Type B pancreatic cell (in vitro differentiated cells): ENCODE data around the gene BECN2. TPM values are rescaled to one million over a fixed set of nuclear protein-coding genes. Genes with fewer than 3 reads are reported as not detected.
A peak's percentile ranks its signal among the peaks of the same experiment; 100 is the strongest.
"Not testable (repeated sequence)": the region's sequence is repeated elsewhere in the genome, so short reads cannot be mapped to it uniquely, and the experiment has no call there.

Source experiments
- DNase-seq: peaks from one replicate; pipeline ENCODE4 v3.0.0; 2021; ENCODE audit warnings: mixed read lengths; ENCODE audit not compliant: unreplicated experiment; ENCODE audit errors: extremely low spot score
- H3K27ac Mint-ChIP-seq: 2 replicates; pipeline ENCODE4 v1.8.0; 2021; ENCODE audit warnings: mild to moderate bottlenecking, mixed read lengths
- H3K27me3 Mint-ChIP-seq: 2 replicates; pipeline ENCODE4 v1.8.0; 2021; ENCODE audit warnings: mixed read lengths
- H3K36me3 Mint-ChIP-seq: 2 replicates; pipeline ENCODE4 v1.8.0; 2021; ENCODE audit warnings: mixed read lengths
- H3K4me1 Mint-ChIP-seq: one replicate; pipeline ENCODE4 v1.8.0; 2021; ENCODE audit warnings: mixed read lengths; ENCODE audit not compliant: unreplicated experiment
- H3K4me3 Mint-ChIP-seq: 2 replicates; pipeline ENCODE4 v1.8.0; 2021; ENCODE audit warnings: mild to moderate bottlenecking, mixed read lengths
- H3K9me3 Mint-ChIP-seq: 2 replicates; pipeline ENCODE4 v1.8.0; 2021; ENCODE audit warnings: mixed read lengths
- total RNA-seq: library from RNA; stranded (reverse); gene quantifications from 2 replicates; pipeline ENCODE4 v1.2.1, GENCODE V29; 2021; ENCODE audit warnings: low replicate concordance
- TF ChIP-seq, protein P1 (sequence below): fragments of 200-600 bp; sonication (generic); conservative IDR thresholded peaks from 2 replicates; pipeline ENCODE4 v1.5.0; 2021; ENCODE audit warnings: antibody characterized with exemption, mild to moderate bottlenecking

The BECN2 gene
- total RNA-seq, 1 donor from 2014 or later: not detected

DNA sequence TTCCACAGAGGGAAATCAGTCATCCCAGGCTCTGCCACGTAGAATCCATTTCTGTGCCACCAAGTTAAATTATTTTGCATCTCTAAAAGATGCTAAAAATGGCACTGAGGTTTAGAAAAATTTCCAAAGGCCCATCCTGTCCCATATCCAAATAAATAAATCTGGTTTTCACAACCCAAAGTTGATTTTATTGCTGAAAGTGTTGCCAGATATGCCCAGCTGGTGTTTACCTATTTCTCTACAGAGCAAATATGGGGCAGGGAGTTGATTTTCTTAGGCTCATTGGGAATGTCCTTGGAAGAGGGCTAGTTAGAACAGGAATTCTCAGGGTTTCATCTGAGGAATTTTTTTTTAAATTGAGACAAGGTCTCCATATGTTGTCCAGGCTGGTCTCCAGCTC is 22.4 kb downstream of the BECN2 start:
- H3K36me3 Mint-ChIP-seq: no peaks in the 10 kb centered on the region
- no peaks in the 10 kb centered on the region for H3K9me3 Mint-ChIP-seq
- no peak overlapping the region for H3K4me3 Mint-ChIP-seq
- TF ChIP-seq, protein P1, sequence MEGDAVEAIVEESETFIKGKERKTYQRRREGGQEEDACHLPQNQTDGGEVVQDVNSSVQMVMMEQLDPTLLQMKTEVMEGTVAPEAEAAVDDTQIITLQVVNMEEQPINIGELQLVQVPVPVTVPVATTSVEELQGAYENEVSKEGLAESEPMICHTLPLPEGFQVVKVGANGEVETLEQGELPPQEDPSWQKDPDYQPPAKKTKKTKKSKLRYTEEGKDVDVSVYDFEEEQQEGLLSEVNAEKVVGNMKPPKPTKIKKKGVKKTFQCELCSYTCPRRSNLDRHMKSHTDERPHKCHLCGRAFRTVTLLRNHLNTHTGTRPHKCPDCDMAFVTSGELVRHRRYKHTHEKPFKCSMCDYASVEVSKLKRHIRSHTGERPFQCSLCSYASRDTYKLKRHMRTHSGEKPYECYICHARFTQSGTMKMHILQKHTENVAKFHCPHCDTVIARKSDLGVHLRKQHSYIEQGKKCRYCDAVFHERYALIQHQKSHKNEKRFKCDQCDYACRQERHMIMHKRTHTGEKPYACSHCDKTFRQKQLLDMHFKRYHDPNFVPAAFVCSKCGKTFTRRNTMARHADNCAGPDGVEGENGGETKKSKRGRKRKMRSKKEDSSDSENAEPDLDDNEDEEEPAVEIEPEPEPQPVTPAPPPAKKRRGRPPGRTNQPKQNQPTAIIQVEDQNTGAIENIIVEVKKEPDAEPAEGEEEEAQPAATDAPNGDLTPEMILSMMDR: no peak
- no peaks in the 10 kb centered on the region for H3K27me3 Mint-ChIP-seq
- no peak overlapping the region for H3K27ac Mint-ChIP-seq
- DNase-seq: no peak
- no peaks in the 10 kb centered on the region for H3K4me1 Mint-ChIP-seq

DNA sequence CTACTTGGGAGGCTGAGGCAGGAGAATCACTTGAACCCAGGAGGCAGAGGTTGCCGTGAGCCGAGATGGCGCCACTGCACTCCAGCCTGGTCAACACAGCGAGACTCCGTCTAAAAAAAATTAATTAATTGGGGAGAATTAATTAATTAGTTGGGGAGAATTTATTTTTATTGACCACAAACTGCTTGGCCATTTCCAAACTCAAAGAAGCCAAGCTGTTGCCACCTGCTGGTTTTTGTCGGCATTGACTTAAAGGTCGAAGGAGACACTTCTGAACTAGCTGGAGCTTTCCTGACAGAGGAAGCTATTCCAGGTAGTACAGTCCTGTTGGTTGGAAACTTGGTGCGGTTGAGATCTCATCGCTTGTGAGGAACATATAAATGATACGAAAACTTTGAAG is 28.2 kb downstream of the BECN2 start:
- H3K27ac Mint-ChIP-seq: no peak overlapping the region
- DNase-seq: no peak
- no peaks in the 10 kb centered on the region for H3K36me3 Mint-ChIP-seq
- no peak overlapping the region for H3K4me3 Mint-ChIP-seq
- no peaks in the 10 kb centered on the region for H3K9me3 Mint-ChIP-seq
- peaks cover 4% of the 10 kb centered on the region for H3K4me1 Mint-ChIP-seq
- TF ChIP-seq, protein P1: peak; percentile 75
- H3K27me3 Mint-ChIP-seq: no peaks in the 10 kb centered on the region

DNA sequence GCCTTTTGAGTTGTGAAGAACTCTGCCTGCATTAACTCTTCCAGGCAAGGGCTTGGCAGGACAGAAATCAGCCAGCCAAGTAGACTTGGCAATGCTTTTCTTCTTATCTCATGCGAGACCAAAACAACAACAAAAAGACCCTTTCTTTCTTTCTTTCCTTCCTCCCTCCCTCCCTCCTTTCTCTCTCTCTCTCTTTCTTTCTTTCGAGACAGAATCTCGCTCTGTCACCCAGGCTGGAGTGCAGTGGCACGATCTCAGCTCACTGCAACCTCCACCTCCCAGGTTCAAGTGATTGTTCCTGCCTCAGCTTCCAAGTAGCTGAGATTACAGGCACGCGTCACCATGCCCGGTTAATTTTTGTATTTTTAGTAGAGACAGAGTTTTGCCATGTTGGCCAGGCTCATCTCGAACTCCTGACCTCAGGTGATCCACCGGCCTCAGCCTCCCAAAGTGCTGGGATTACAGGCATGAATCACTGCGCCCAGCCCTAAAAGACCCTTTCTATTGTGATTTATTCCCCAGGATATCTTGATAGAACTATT is 30.9 kb downstream of the BECN2 start:
- H3K4me3 Mint-ChIP-seq, H3K27me3 Mint-ChIP-seq: not testable (repeated sequence)
- peak overlapping the region; percentile 31 for H3K27ac Mint-ChIP-seq

DNA sequence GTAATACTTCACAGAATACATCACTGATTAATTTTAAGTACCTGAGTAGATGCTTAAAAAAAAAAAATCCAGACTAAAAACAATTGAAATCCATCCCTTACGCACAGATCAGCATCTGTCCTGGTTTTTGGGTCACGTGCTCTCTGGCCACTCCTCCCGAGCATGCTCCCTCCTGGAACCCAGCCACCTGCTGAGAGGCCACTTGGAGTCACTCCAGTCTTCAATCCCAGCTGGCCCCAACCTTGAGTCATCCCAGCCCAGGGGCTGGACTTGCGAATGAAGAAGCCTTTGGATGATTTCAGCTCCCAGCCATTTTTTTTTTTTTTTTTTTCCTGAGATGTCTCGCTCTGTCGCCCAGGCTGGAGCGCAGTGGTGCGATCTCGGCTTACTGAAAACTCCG is 32.5 kb downstream of the BECN2 start:
- TF ChIP-seq, protein P1: no peak
- DNase-seq: no peak
- Mint-ChIP-seq H3K36me3 (no peaks in the 10 kb centered on the region), H3K27me3 (no peaks in the 10 kb centered on the region), H3K4me1 (peaks cover 4% of the 10 kb centered on the region), H3K9me3 (no peaks in the 10 kb centered on the region), H3K4me3 (no peak overlapping the region), H3K27ac (no peak overlapping the region)

More for the DNA sequence above, 30.9 kb downstream of the BECN2 start:
- DNase-seq, H3K9me3 Mint-ChIP-seq, H3K4me1 Mint-ChIP-seq, H3K36me3 Mint-ChIP-seq: not testable (repeated sequence)

DNA sequence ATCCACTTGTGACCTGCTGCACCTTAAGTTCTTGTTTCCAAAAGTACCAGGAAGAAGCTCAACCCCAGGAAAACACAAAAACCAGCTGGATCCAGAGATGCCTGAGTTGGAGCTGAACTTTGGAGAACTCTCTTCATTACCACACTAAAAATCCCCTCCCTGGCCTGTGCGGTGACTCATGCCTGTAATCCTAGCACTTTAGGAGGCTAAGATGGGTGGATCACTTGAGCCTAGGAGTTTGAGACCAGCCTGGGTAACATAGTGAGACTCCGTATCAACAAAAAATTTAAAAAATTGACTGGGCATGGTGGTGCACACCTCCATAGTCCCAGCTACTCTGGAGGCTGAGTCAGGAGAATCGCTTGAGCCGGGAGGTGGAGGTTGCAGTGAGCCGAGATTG is 35.2 kb downstream of the BECN2 start:
- TF ChIP-seq, protein P1: no peak
- DNase-seq: no peak
- Mint-ChIP-seq H3K27me3 (no peaks in the 10 kb centered on the region), H3K9me3 (no peaks in the 10 kb centered on the region), H3K27ac (no peak overlapping the region), H3K4me3 (no peak overlapping the region), H3K4me1 (peaks cover 4% of the 10 kb centered on the region), H3K36me3 (no peaks in the 10 kb centered on the region)

DNA sequence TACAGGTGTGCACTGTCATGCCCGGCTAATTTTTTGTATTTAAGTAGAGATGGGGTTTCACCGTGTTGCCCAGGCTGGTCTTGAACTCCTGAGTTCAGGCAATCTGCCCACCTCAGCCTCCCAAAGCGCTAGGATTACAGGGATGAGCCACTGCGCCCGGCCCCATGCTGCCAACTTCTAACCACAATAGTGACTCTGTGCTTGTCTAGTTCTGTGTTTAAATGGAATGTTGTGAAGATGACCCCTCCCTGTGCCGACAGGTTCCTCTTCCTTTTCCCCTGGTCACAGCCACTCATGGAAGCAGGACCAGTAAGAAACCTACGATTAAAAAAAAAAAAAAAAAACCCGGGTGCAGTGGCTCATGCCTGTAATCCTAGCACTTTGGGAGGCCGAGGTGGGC is 36.6 kb downstream of the BECN2 start:
- H3K27ac Mint-ChIP-seq: no peak overlapping the region
- peaks cover 10% of the 10 kb centered on the region for H3K4me1 Mint-ChIP-seq
- no peaks in the 10 kb centered on the region for H3K27me3 Mint-ChIP-seq
- no peak for DNase-seq
- TF ChIP-seq, protein P1: no peak
- H3K36me3 Mint-ChIP-seq: no peaks in the 10 kb centered on the region
- no peaks in the 10 kb centered on the region for H3K9me3 Mint-ChIP-seq
- no peak overlapping the region for H3K4me3 Mint-ChIP-seq
